Heart left ventricle (tissue), 16 donors: ENCODE measurements around the gene IL36A. TPM values are rescaled to one million over a fixed set of nuclear protein-coding genes. Genes with fewer than 3 reads are reported as not detected.

Experiments used
- ATAC-seq, 4 donors: fragments of 200-7000 bp; cut with Tn5 transposase; one replicate each; pipeline ENCODE4 v1.9.1; 2020 to 2022; ENCODE audit warnings: moderate library complexity in 4 of 4, mild to moderate bottlenecking in 3 of 4, moderate number of reproducible peaks in 1 of 4
- DNase-seq, 5 donors: peaks; one replicate each; pipeline ENCODE4 v3.0.0-alpha.2; 2020
- H3K27ac ChIP-seq, 12 donors: fragments of 200-600 bp; sonication (generic) in 4 of 12; one replicate each; pipeline versions ENCODE4 v1.5.0 to v1.8.0; 2016 to 2022; ENCODE audit warnings: mild to moderate bottlenecking in 2 of 12
- H3K27me3 ChIP-seq, 9 donors: fragments of 200-600 bp; sonication (generic) in 2 of 9; one replicate each; pipeline versions ENCODE4 v1.5.1 to v1.8.0; 2016 to 2022; ENCODE audit warnings: mild to moderate bottlenecking in 3 of 9
- H3K36me3 ChIP-seq, 9 donors: fragments of 200-600 bp; sonication (generic) in 2 of 9; one replicate each; pipeline versions ENCODE4 v1.5.0 to v1.8.0; 2018 to 2022; ENCODE audit warnings: mild to moderate bottlenecking in 2 of 9
- H3K4me1 ChIP-seq, 12 donors: fragments of 200-600 bp; sonication (generic) in 4 of 12; one replicate each; pipeline versions ENCODE4 v1.5.0 to v1.8.0; 2016 to 2022; ENCODE audit warnings: mild to moderate bottlenecking in 3 of 12
- H3K4me3 ChIP-seq, 12 donors: fragments of 200-600 bp; sonication (generic) in 4 of 12; one replicate each; pipeline versions ENCODE4 v1.5.0 to v1.8.0; 2017 to 2022; ENCODE audit warnings: mild to moderate bottlenecking in 9 of 12, moderate library complexity in 4 of 12
- H3K9me3 ChIP-seq, 12 donors: fragments of 200-600 bp; sonication (generic) in 4 of 12; one replicate each; pipeline versions ENCODE4 v1.5.0 to v1.8.0; 2016 to 2022; ENCODE audit warnings: mild to moderate bottlenecking in 1 of 12
- CTCF ChIP-seq, 12 donors: fragments of 200-600 bp; sonication (generic) in 4 of 12; IDR thresholded peaks; one replicate each; pipeline versions ENCODE4 v1.5.0 to v1.8.0; 2018 to 2022; ENCODE audit warnings: antibody characterized with exemption in 12 of 12, mild to moderate bottlenecking in 5 of 12
- POLR2A ChIP-seq, 2 donors: fragments of 450-650 bp; IDR thresholded peaks; one replicate each; pipeline ENCODE4 v1.6.1; 2017; ENCODE audit warnings: antibody characterized with exemption in 2 of 2, mild to moderate bottlenecking in 2 of 2, moderate library complexity in 2 of 2
- WGBS, 4 donors: extraction: QIAGEN DNeasy Blood & Tissue Kit in 2 of 4; methylation state at CpG; one replicate each; pipeline versions ENCODE4 v1.1.5 to v1.1.7; 2013 to 2018; 5-methylcytosine and 5-hydroxymethylcytosine counted together
- intact Hi-C, 10 donors: fragments of 100-400 bp; cut with DNase I; formaldehyde crosslinking; loops; one replicate each; pipeline versions ENCODE4 v1.11.1 to v1.14.2; 2022
- polyA plus RNA-seq, 2 donors: library from polyadenylated mRNA; stranded (reverse); fragments of 200-250 nt; gene quantifications; one replicate each; pipeline ENCODE4 v1.2.3, GENCODE V29; 2013
- total RNA-seq, 9 donors: library from RNA; depleted of rRNA in 2 of 9; stranded (reverse); fragments of >200 nt in 2 of 9; fragmentation: NEBNext Ultra II Directional in 3 of 9; extraction: Animal tissue kit (Norgen Biotek cat#: 25700) in 3 of 9; gene quantifications; one replicate each; pipeline versions ENCODE4 v1.1.0 to v1.2.4, GENCODE V29; 2016 to 2023
- donor health status: ischemic (EF 13 %, LVEDD 7.1; RV severe dilation, severe dysfunction).
- donor health status: healthy with polysubstance abuse.
- donor health status: DM: no; HTN: yes; CAD: no.
- donor health status: DM: no; HTN: no; CAD: no.
- donor health status: ischemic (EF 25% LVEDD 6.9; RV normal size, moderate dysfunction).
- donor health status: ischemic (EF 25% LVEDD 5.7; RV mildly dilated, moderate dysfunction).
- donor health status: healthy.
- donor health status: DM: yes; HTN: yes; CAD: no.
- donor health status: ischemic (EF 35%, LVEDD 5.7; RV mildly dilated, moderate dysfunction).
- donor health status: nonischemic (EF 11% LVEDD 7.7; RV severe dilation, severe dysfunction).
- donor health status: DM: yes; HTN: yes; CAD: no.
- donor health status: PGD.
- donor health status: ischemic (EF 29% LVEDD 5.4; RV normal size, mild dysfunction).
- donor health status: nonischemic (EF 23%, LVEDD 6.1; RV moderate dilation, normal function).

The IL36A gene
- total and polyA plus RNA-seq, 11 donors: not detected

DNA sequence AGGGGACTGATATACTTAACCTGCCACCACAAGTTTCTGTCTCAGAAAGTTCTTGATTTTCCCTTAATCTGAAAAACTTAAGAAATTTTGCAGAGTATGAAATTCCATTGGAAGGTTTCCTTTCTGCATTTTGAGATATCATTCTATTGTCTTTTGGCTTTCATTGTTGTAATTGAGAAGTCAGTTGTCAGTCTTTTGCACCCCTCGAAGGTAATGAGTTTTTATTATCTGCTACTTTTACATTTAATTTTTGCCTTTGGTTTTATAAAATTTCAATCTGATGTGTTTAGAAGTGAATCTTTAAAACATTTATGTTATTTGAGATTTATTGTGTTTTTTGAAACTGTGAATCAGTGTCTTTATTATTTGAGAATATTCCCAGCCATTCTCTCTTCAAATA, 4.8 kb upstream of the IL36A start:
- no peaks in the 10 kb centered on the region for H3K27me3 ChIP-seq
- intact Hi-C loops: no loop called here
- no peak for ATAC-seq
- no peak for DNase-seq
- TF ChIP-seq CTCF (IDR thresholded peaks at IDR 0.05) (no peak), POLR2A (IDR thresholded peaks at IDR 0.05) (no peak)
- H3K9me3 ChIP-seq: peaks cover 0 to 28% (median 11%) of the 10 kb centered on the region in 12 donors
- H3K4me3 ChIP-seq: no peak overlapping the region
- no peak overlapping the region for H3K27ac ChIP-seq
- no peaks in the 10 kb centered on the region for H3K4me1 ChIP-seq
- 45 to 78% (median 69%) methylated on average over 1 of the region's 1 CpG for WGBS, 4 donors
- no peaks in the 10 kb centered on the region for H3K36me3 ChIP-seq

GRCh38 chr2:113002677-113003076, 2.6 kb upstream of the IL36A start:
- ATAC-seq (no peak), DNase-seq (no peak)
- H3K4me1 ChIP-seq: no peaks in the 10 kb centered on the region
- no peaks in the 10 kb centered on the region for H3K36me3 ChIP-seq
- H3K27ac ChIP-seq: no peak overlapping the region
- intact Hi-C loops: no loop called here
- H3K27me3 ChIP-seq: no peaks in the 10 kb centered on the region
- H3K9me3 ChIP-seq: peaks cover 0 to 28% (median 11%) of the 10 kb centered on the region in 12 donors
- 46 to 66% (median 63%) methylated on average over 2 of the region's 2 CpGs for WGBS, 4 donors
- H3K4me3 ChIP-seq: no peak overlapping the region
- TF ChIP-seq CTCF (IDR thresholded peaks at IDR 0.05): no peak
- no peak for TF ChIP-seq POLR2A (IDR thresholded peaks at IDR 0.05)

GRCh38 chr2:113007250-113007649, 2.0 kb downstream of the IL36A start:
- Histone ChIP-seq H3K4me1 (no peaks in the 10 kb centered on the region), H3K36me3 (no peaks in the 10 kb centered on the region), H3K27me3 (no peaks in the 10 kb centered on the region), H3K27ac (no peak overlapping the region), H3K9me3 (no peaks in the 10 kb centered on the region), H3K4me3 (no peak overlapping the region)
- TF ChIP-seq CTCF (IDR thresholded peaks at IDR 0.05) (no peak), POLR2A (IDR thresholded peaks at IDR 0.05) (no peak)
- DNase-seq: no peak
- intact Hi-C loops: no loop called here
- ATAC-seq: no peak
- 87 to 94% (median 91%) methylated on average over 1 of the region's 1 CpG for WGBS, 4 donors

GRCh38 chr2:113009622-113010021, 4.4 kb downstream of the IL36A start:
- TF ChIP-seq CTCF (IDR thresholded peaks at IDR 0.05): no peak
- no peak for TF ChIP-seq POLR2A (IDR thresholded peaks at IDR 0.05)
- Histone ChIP-seq H3K27me3 (peaks cover 0 to 3% (median 0%) of the 10 kb centered on the region in 9 donors), H3K27ac (no peak overlapping the region), H3K9me3 (no peaks in the 10 kb centered on the region), H3K4me1 (no peaks in the 10 kb centered on the region), H3K4me3 (no peak overlapping the region), H3K36me3 (no peaks in the 10 kb centered on the region)
- 58 to 72% (median 68%) methylated on average over 1 of the region's 1 CpG for WGBS, 4 donors
- ATAC-seq (no peak), DNase-seq (no peak)
- intact Hi-C loops: no loop called here
